ENCODE data around the gene PTGFR.

The PTGFR gene

GRCh38 chr1:78586572-78586971 is 95.8 kb downstream of the PTGFR start:
- H3K36me3 ChIP-seq, result no peaks in the 10 kb centered on the region
- no peaks in the 10 kb centered on the region for H3K27me3 ChIP-seq
- H3K4me1 ChIP-seq (ENCODE audit: control insufficient read depth in 1 of 2, insufficient read depth in 1 of 2, low read depth in 1 of 2, low read length in 1 of 2), result no peaks in the 10 kb centered on the region
- H3K27ac ChIP-seq, result no peak overlapping the region
- TF ChIP-seq CTCF (IDR thresholded peaks at IDR 0.05), result no peak
- H3K9me3 ChIP-seq, result no peaks in the 10 kb centered on the region
- H3K4me3 ChIP-seq (ENCODE audit: low read depth in 1 of 2, low read length in 1 of 2), result no peak overlapping the region

GRCh38 chr1:78587211-78587610 is 96.4 kb downstream of the PTGFR start:
- TF ChIP-seq CTCF (IDR thresholded peaks at IDR 0.05), result no peak
- no peaks in the 10 kb centered on the region for H3K9me3 ChIP-seq
- H3K27me3 ChIP-seq, result no peaks in the 10 kb centered on the region
- no peak overlapping the region for H3K27ac ChIP-seq
- H3K4me3 ChIP-seq (ENCODE audit: low read depth in 1 of 2, low read length in 1 of 2), result no peak overlapping the region
- H3K36me3 ChIP-seq, result no peaks in the 10 kb centered on the region
- no peaks in the 10 kb centered on the region for H3K4me1 ChIP-seq (ENCODE audit: control insufficient read depth in 1 of 2, insufficient read depth in 1 of 2, low read depth in 1 of 2, low read length in 1 of 2)

Data from neutrophil (primary cell).